Panc1 (cell line): ENCODE results near the gene KRT84. TPM values are rescaled to one million over a fixed set of nuclear protein-coding genes. Genes with fewer than 3 reads are reported as not detected.

Experiments
- ATAC-seq: fragments of 200-7000 bp; cut with Tn5 transposase; 2 replicates; pipeline ENCODE4 v1.9.1; 2020; ENCODE audit warnings: mild to moderate bottlenecking, moderate library complexity
- BruUV-seq: library from RNA; stranded (reverse); fragments of 400-500 nt; replicated peaks from 2 replicates; lab custom pipeline; 2021; lab: Mats Ljungman, UMichigan
- CTCF ChIA-PET: fragments of 300-600 bp; sonication (Branson Sonifier 250); formaldehyde crosslinking; loops from one replicate; lab custom pipeline; 2022; ENCODE audit warnings: antibody characterized with exemption; lab: Charles Lee
- POLR2A ChIA-PET: fragments of 300-600 bp; sonication (Branson Sonifier 250); formaldehyde crosslinking; loops from one replicate; lab custom pipeline; 2022; ENCODE audit warnings: antibody characterized with exemption; lab: Charles Lee
- DNase-seq: peaks from one replicate; pipeline ENCODE4 v3.0.0-alpha.2; 2010; ENCODE audit warnings: low read depth, low spot score
- H3K27ac ChIP-seq: 2 replicates; pipeline ENCODE4 v1.5.1; 2011; ENCODE audit warnings: mild to moderate bottlenecking, low read length, inconsistent platforms
- H3K27me3 ChIP-seq: fragments of 200-500 bp; sonication (Bioruptor generic); 2 replicates; pipeline ENCODE4 v1.6.0; 2014; ENCODE audit warnings: low read length, inconsistent platforms; ENCODE audit not compliant: control insufficient read depth, insufficient read depth
- H3K36me3 ChIP-seq: fragments of 200-500 bp; sonication (Bioruptor generic); 2 replicates; pipeline ENCODE4 v1.5.1; 2014; ENCODE audit warnings: inconsistent platforms, mild to moderate bottlenecking, low read length, moderate library complexity; ENCODE audit not compliant: control insufficient read depth, insufficient read depth
- H3K4me1 ChIP-seq: 2 replicates; pipeline ENCODE4 v1.5.1; 2011; ENCODE audit warnings: inconsistent platforms, mild to moderate bottlenecking, low read length, moderate library complexity; ENCODE audit not compliant: control insufficient read depth, insufficient read depth
- H3K4me3 ChIP-seq, 2 experiments: 2 replicates each; pipeline ENCODE4 v1.5.1; 2011 to 2012; ENCODE audit warnings: low read depth in 2 of 2, low read length in 2 of 2, mild to moderate bottlenecking in 2 of 2, inconsistent platforms in 1 of 2, moderate library complexity in 1 of 2
- H3K9me3 ChIP-seq: fragments of 200-500 bp; sonication (Bioruptor generic); 2 replicates; pipeline ENCODE4 v1.5.1; 2014; ENCODE audit warnings: low read depth, mild to moderate bottlenecking, inconsistent platforms, low read length, moderate library complexity; ENCODE audit not compliant: control insufficient read depth, insufficient read depth
- CTCF ChIP-seq: fragments of 450-650 bp; IDR thresholded peaks from 2 replicates; pipeline ENCODE4 v1.5.1; 2017; ENCODE audit warnings: mild to moderate bottlenecking
- POLR2AphosphoS5 ChIP-seq: IDR thresholded peaks from 2 replicates; pipeline ENCODE4 v1.6.1; 2012; ENCODE audit warnings: mild to moderate bottlenecking, low read depth, low read length, moderate library complexity
- SIN3A ChIP-seq: IDR thresholded peaks from 2 replicates; pipeline ENCODE4 v1.6.1; 2012; ENCODE audit warnings: low read depth, mild to moderate bottlenecking, low read length, moderate library complexity, borderline replicate concordance; ENCODE audit not compliant: insufficient read depth
- TCF7L2 ChIP-seq: IDR thresholded peaks from 2 replicates; pipeline ENCODE4 v1.6.1; 2011; ENCODE audit warnings: mild to moderate bottlenecking, low read depth, low read length, inconsistent platforms
- in situ Hi-C: cut with HindIII; loops from 2 replicates; pipeline ENCODE4 v1.10.0; 2016; ENCODE audit warnings: low sequenced_read_pairs, low pct_unique_long_range_greater_than_20kb
- intact Hi-C: fragments of 100-400 bp; cut with micrococcal nuclease; formaldehyde crosslinking; loops from one replicate; pipeline ENCODE4 v1.10.0; 2022; ENCODE audit not compliant: unreplicated experiment
- total RNA-seq: library from RNA; stranded (reverse); gene quantifications from one replicate; pipeline ENCODE4 v1.2.1, GENCODE V29; 2021; ENCODE audit not compliant: unreplicated experiment
- TF ChIP-seq, protein P1 (sequence below), 2 experiments: IDR thresholded peaks; 2 replicates each; pipeline ENCODE4 v1.6.1; 2011 to 2012; ENCODE audit warnings: low read depth in 2 of 2, control low read depth in 1 of 2, low read length in 1 of 2, mild to moderate bottlenecking in 1 of 2, moderate library complexity in 1 of 2; ENCODE audit not compliant: insufficient read depth in 1 of 2

Gene KRT84
- total RNA-seq, 1 experiment from 2014 or later: not detected

- Histone ChIP-seq H3K9me3 (no peaks in the 10 kb centered on the region), H3K36me3 (no peaks in the 10 kb centered on the region), H3K27ac (no peak overlapping the region), H3K4me1 (no peaks in the 10 kb centered on the region), H3K27me3 (no peaks in the 10 kb centered on the region), H3K4me3 (no peak overlapping the region)
- BruUV-seq: no TSS peak
- TF ChIP-seq POLR2AphosphoS5: no peak
- TF ChIP-seq SIN3A: no peak
- no peak for TF ChIP-seq CTCF
- no peak for TF ChIP-seq TCF7L2
- TF ChIP-seq, protein P1, sequence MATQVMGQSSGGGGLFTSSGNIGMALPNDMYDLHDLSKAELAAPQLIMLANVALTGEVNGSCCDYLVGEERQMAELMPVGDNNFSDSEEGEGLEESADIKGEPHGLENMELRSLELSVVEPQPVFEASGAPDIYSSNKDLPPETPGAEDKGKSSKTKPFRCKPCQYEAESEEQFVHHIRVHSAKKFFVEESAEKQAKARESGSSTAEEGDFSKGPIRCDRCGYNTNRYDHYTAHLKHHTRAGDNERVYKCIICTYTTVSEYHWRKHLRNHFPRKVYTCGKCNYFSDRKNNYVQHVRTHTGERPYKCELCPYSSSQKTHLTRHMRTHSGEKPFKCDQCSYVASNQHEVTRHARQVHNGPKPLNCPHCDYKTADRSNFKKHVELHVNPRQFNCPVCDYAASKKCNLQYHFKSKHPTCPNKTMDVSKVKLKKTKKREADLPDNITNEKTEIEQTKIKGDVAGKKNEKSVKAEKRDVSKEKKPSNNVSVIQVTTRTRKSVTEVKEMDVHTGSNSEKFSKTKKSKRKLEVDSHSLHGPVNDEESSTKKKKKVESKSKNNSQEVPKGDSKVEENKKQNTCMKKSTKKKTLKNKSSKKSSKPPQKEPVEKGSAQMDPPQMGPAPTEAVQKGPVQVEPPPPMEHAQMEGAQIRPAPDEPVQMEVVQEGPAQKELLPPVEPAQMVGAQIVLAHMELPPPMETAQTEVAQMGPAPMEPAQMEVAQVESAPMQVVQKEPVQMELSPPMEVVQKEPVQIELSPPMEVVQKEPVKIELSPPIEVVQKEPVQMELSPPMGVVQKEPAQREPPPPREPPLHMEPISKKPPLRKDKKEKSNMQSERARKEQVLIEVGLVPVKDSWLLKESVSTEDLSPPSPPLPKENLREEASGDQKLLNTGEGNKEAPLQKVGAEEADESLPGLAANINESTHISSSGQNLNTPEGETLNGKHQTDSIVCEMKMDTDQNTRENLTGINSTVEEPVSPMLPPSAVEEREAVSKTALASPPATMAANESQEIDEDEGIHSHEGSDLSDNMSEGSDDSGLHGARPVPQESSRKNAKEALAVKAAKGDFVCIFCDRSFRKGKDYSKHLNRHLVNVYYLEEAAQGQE (IDR thresholded peaks at IDR 0.05; ENCODE audit: insufficient read depth in 1 of 2, low read depth in 2 of 2, low read length in 1 of 2): no peak
- no peak for DNase-seq
- no peak for ATAC-seq
- in situ Hi-C loops (no loop called here), intact Hi-C loops (no loop called here)
- ChIA-PET CTCF (no interaction called here), POLR2A (no interaction called here)
Measured at GRCh38 chr12:52416795-52417194, 31.3 kb upstream of the KRT84 start.

DNA sequence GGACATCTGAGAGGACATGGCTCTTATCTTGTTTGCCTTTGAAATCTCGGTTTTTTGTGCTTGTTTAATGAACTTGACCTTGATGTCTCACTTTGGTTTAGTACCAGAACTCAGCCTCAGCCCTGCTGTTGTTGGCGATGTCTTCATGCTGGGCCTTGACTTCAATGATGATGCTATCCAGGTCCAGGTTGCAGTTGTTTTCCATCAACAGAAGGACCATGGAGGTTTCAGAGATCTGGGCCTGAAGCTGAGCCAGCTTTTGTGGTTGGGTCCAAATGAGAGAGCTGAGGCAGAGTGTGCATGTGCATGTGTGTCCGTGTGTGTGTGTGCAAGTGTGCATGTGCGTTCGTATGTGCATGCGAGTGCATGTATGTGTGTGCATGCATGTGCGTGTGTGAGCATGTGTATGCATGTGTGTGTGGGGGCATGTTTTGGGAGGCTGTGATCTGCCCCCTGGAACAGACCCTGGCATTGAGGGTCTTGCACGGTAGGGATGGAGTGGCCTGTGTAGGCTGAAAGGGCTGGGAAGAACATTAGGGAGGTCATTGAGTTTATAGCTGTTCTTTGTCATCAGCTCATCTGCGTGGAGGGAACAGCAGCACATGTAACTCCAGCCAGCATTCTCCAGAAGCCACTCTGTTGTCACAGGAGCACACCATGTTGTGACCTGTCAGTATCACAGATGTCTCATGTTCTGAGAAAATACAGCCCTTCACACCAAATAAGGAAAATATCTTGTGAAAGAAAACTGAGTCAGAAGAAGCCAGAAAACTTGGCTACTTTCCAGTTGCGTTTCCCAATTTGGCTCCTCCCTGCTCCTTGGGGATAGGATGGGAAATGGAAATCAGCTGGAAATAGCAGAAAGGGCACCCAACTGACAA lies 30.7 kb upstream of the KRT84 start:
- CTCF ChIA-PET: no interaction called here
- Histone ChIP-seq H3K9me3 (no peaks in the 10 kb centered on the region), H3K36me3 (no peaks in the 10 kb centered on the region), H3K4me3 (no peak overlapping the region), H3K27ac (no peak overlapping the region), H3K4me1 (no peaks in the 10 kb centered on the region), H3K27me3 (no peaks in the 10 kb centered on the region)
- POLR2A ChIA-PET: no interaction called here
- ATAC-seq (no peak), DNase-seq (no peak)
- in situ Hi-C loops (no loop called here), intact Hi-C loops (no loop called here)
- no TSS peak for BruUV-seq
- no peak for TF ChIP-seq TCF7L2
- TF ChIP-seq POLR2AphosphoS5: no peak
- TF ChIP-seq CTCF: no peak
- no peak for TF ChIP-seq SIN3A
